K562 (cell line): Measurements from ENCODE around the gene PRPS1L1. TPM values are rescaled to one million over a fixed set of nuclear protein-coding genes. Genes with fewer than 3 reads are reported as not detected.

Experiments used
- ATAC-seq: fragments of 200-7000 bp; cut with Tn5 transposase; 3 replicates; pipeline ENCODE4 v1.9.1; 2020; ENCODE audit warnings: moderate library complexity
- BruUV-seq: library from RNA; stranded (reverse); fragments of 400-500 nt; replicated peaks from 2 replicates; lab custom pipeline; 2021; lab: Mats Ljungman, UMichigan
- CTCF ChIA-PET: fragments of 300-600 bp; formaldehyde crosslinking; extraction: SDS; loops from one replicate; lab custom pipeline; 2021; ENCODE audit warnings: low intra/inter-chr PET ratio; lab: Yijun Ruan, JAX
- POLR2A ChIA-PET: fragments of 300-600, 350-650 bp; sonication (Branson Sonifier 250); formaldehyde crosslinking; extraction: SDS; loops from one replicate; lab custom pipeline; 2021; ENCODE audit warnings: antibody characterized with exemption, inconsistent platforms; lab: Yijun Ruan, JAX
- DNase-seq, 4 experiments: peaks; one replicate each; pipeline versions ENCODE4 v3.0.0 to v3.0.0-alpha.2; 2011 to 2018; ENCODE audit warnings: low spot score in 3 of 4, mixed read lengths in 3 of 4; ENCODE audit errors: extremely low read depth in 1 of 4
- FAIRE-seq: peaks from 2 replicates; lab custom pipeline; 2011; peaks lifted over from hg19 to GRCh38; lab: Jason Lieb, UNC
- H2AFZ ChIP-seq: 2 replicates; pipeline ENCODE4 v1.6.0; 2011; ENCODE audit warnings: low read depth, low read length, control low read depth, inconsistent platforms
- H3K27ac ChIP-seq: fragments of 200-600 bp; 3 replicates; pipeline ENCODE4 v1.8.0; 2011; ENCODE audit warnings: low read depth, mild to moderate bottlenecking, control low read depth, inconsistent platforms, low read length, moderate library complexity, mixed read lengths; ENCODE audit errors: extremely low read depth
- H3K27me3 ChIP-seq, 2 experiments: fragments of 300-600 bp in 1 of 2; 2 replicates in 1 of 2; 3 replicates in 1 of 2; pipeline versions ENCODE4 v1.6.0 to v1.8.0; 2011; ENCODE audit warnings: inconsistent platforms in 2 of 2, low read length in 2 of 2, mild to moderate bottlenecking in 1 of 2, mixed read lengths in 1 of 2, moderate library complexity in 1 of 2; ENCODE audit not compliant: control insufficient read depth in 2 of 2, insufficient read depth in 2 of 2
- H3K36me3 ChIP-seq: fragments of 300-600 bp; 3 replicates; pipeline ENCODE4 v1.8.0; 2011; ENCODE audit warnings: mild to moderate bottlenecking, low read length, inconsistent platforms; ENCODE audit not compliant: control insufficient read depth, insufficient read depth
- H3K4me1 ChIP-seq, 2 experiments: fragments of 200-600 bp in 1 of 2; replicated peaks in 1 of 2; 2 replicates in 1 of 2; 3 replicates in 1 of 2; pipeline versions ENCODE4 v1.5.1 to v1.8.0; 2011; ENCODE audit warnings: inconsistent platforms in 2 of 2, low read length in 2 of 2, mild to moderate bottlenecking in 1 of 2, mixed read lengths in 1 of 2, moderate library complexity in 1 of 2; ENCODE audit not compliant: control insufficient read depth in 2 of 2, insufficient read depth in 2 of 2
- H3K4me2 ChIP-seq: 2 replicates; pipeline ENCODE4 v1.6.1; 2011; ENCODE audit warnings: low read length, control low read depth, inconsistent platforms, mixed read lengths; ENCODE audit not compliant: insufficient read depth
- H3K4me3 ChIP-seq: fragments of 200-600 bp; sonication (generic), shearing (Covaris generic); 2 replicates; pipeline ENCODE4 v1.5.1; 2016; ENCODE audit warnings: control low read depth, inconsistent platforms
- H3K79me2 ChIP-seq: fragments of 200-600 bp; 3 replicates; pipeline ENCODE4 v1.8.0; 2011; ENCODE audit warnings: low read length, inconsistent platforms; ENCODE audit not compliant: control insufficient read depth, insufficient read depth
- H3K9ac ChIP-seq, 2 experiments: 2 replicates each; pipeline versions ENCODE4 v1.6.0 to v1.6.1; 2011; ENCODE audit warnings: low read depth in 2 of 2, low read length in 2 of 2, control low read depth in 1 of 2, inconsistent platforms in 1 of 2, mild to moderate bottlenecking in 1 of 2, mixed read lengths in 1 of 2; ENCODE audit not compliant: insufficient read depth in 1 of 2
- H3K9me1 ChIP-seq: one replicate; pipeline ENCODE4 v1.6.0; 2011; ENCODE audit warnings: inconsistent platforms, mild to moderate bottlenecking, low read length, moderate library complexity; ENCODE audit not compliant: control insufficient read depth, insufficient read depth
- H3K9me3 ChIP-seq: replicated peaks from 2 replicates; pipeline ENCODE4 v1.5.1; 2011; ENCODE audit warnings: low read depth, low read length, inconsistent platforms; ENCODE audit not compliant: control insufficient read depth, insufficient read depth
- H4K20me1 ChIP-seq: replicated peaks from 2 replicates; pipeline ENCODE4 v1.6.1; 2011; ENCODE audit warnings: low read length, inconsistent platforms, mixed read lengths; ENCODE audit not compliant: control insufficient read depth, insufficient read depth
- E2F3 ChIP-seq: fragments of 250-450 bp; sonication (Bioruptor Pico); IDR thresholded peaks from 2 replicates; pipeline ENCODE4 v1.4.0; 2020; ENCODE audit warnings: mild to moderate bottlenecking
- MTA3 ChIP-seq: fragments of 450-650 bp; formaldehyde crosslinking; IDR thresholded peaks from 2 replicates; pipeline ENCODE4 v1.6.1; 2017; ENCODE audit warnings: mild to moderate bottlenecking, borderline replicate concordance
- NFE2L1 ChIP-seq: fragments of 450-650 bp; IDR thresholded peaks from 2 replicates; pipeline ENCODE4 v1.6.1; 2016; ENCODE audit warnings: missing genetic modification characterization, low read depth, mild to moderate bottlenecking, missing compliant biosample characterization, moderate library complexity, borderline replicate concordance
- PHB ChIP-seq: fragments of 250-450 bp; sonication (Bioruptor Pico); IDR thresholded peaks from 2 replicates; pipeline ENCODE4 v1.5.0; 2021
- POLR2H ChIP-seq: IDR thresholded peaks from 2 replicates; pipeline ENCODE4 v1.6.1; 2016; ENCODE audit warnings: missing genetic modification characterization, low read depth, mild to moderate bottlenecking, control low read depth, missing compliant biosample characterization, moderate library complexity
- SAP30 ChIP-seq: fragments of 200-600 bp; sonication (generic); IDR thresholded peaks from 2 replicates; pipeline ENCODE4 v1.6.1; 2012; ENCODE audit warnings: borderline replicate concordance, low read depth, mild to moderate bottlenecking, moderate library complexity, low read length, control low read depth, inconsistent platforms; ENCODE audit not compliant: insufficient read depth, poor library complexity, severe bottlenecking
- SRSF1 ChIP-seq: fragments of 200-400 bp; formaldehyde crosslinking; IDR thresholded peaks from 2 replicates; pipeline ENCODE4 v1.6.1; 2017; ENCODE audit warnings: mild to moderate bottlenecking, low read depth, low read length, moderate library complexity
- SRSF9 ChIP-seq: fragments of 200-400 bp; formaldehyde crosslinking; IDR thresholded peaks from 2 replicates; pipeline ENCODE4 v1.6.1; 2017; ENCODE audit warnings: low read depth, low read length, borderline replicate concordance
- ZNF274 ChIP-seq: IDR thresholded peaks from 2 replicates; pipeline ENCODE4 v1.6.1; 2011; ENCODE audit warnings: low read depth, mild to moderate bottlenecking, low read length, moderate library complexity, borderline replicate concordance
- ZNF408 ChIP-seq: fragments of 250-450 bp; sonication (Bioruptor Pico); IDR thresholded peaks from 2 replicates; pipeline ENCODE4 v1.4.0; 2020; ENCODE audit warnings: low read depth, mild to moderate bottlenecking, moderate library complexity
- WGBS: fragments of 100-300 bp; shearing (Covaris generic); methylation state at CpG from one replicate; pipeline ENCODE4 v1.1.6; 2016; ENCODE audit warnings: low coverage, mixed read lengths; ENCODE audit not compliant: insufficient coverage; ENCODE audit errors: missing lambda C conversion rate; 5-methylcytosine and 5-hydroxymethylcytosine counted together
- in situ Hi-C: fragments of 300-500 bp; cut with MboI; formaldehyde crosslinking; loops from 4 replicates; pipeline ENCODE4 v1.15.0; 2018; ENCODE audit warnings: inconsistent platforms, mixed read lengths
- intact Hi-C: fragments of 100-400 bp; cut with micrococcal nuclease; formaldehyde crosslinking; loops from 2 replicates; pipeline ENCODE4 v1.14.2; 2022
- polyA plus RNA-seq, 8 experiments: library from polyadenylated mRNA; depleted of rRNA in 4 of 8; stranded (reverse) in 5 of 8; unstranded in 3 of 8; fragments of >200 nt; fragmentation: Nextera tagmentation in 2 of 8; fragmentation: Illumina TruSeq in 1 of 8; extraction: Ambion mirVana in 2 of 8; extraction: Trizol in 1 of 8; gene quantifications; 2 replicates each; pipeline versions ENCODE4 v1.2.1 to v1.2.3, GENCODE V29; 2011 to 2014; ENCODE audit warnings: inconsistent platforms in 1 of 8, missing spikeins in 1 of 8
- total RNA-seq, 7 experiments: library from RNA; depleted of rRNA in 6 of 7; stranded (reverse); fragments of >200 nt in 6 of 7; fragmentation: Illumina TruSeq in 2 of 7; extraction: Trizol in 2 of 7; gene quantifications; 2 replicates each; pipeline versions ENCODE4 v1.2.1 to v1.2.3, GENCODE V29; 2011 to 2021; ENCODE audit warnings: low replicate concordance in 1 of 7
- TF ChIP-seq, protein P1 (sequence below): fragments of 450-650 bp; IDR thresholded peaks from 2 replicates; pipeline ENCODE4 v1.6.1; 2018; ENCODE audit not compliant: partially characterized antibody
- TF ChIP-seq, protein P2 (sequence below), 2 experiments: IDR thresholded peaks in 1 of 2; conservative IDR thresholded peaks in 1 of 2; 2 replicates each; pipeline ENCODE4 v1.6.1; 2016; ENCODE audit warnings: low read depth in 2 of 2, mild to moderate bottlenecking in 1 of 2, missing compliant biosample characterization in 1 of 2, missing genetic modification characterization in 1 of 2, moderate library complexity in 1 of 2
- TF ChIP-seq, protein P3 (sequence below): fragments of 450-650 bp; formaldehyde crosslinking; IDR thresholded peaks from 2 replicates; pipeline ENCODE4 v1.4.0; 2020; ENCODE audit warnings: mild to moderate bottlenecking, mixed read lengths

Gene PRPS1L1
- total and polyA plus RNA-seq, 9 of the 15 experiments (the other 6 are each of a cell fraction or from before 2014, with no cell fraction given) = 0.07 to 0.10 (median 0.08) TPM; not detected in 6

DNA sequence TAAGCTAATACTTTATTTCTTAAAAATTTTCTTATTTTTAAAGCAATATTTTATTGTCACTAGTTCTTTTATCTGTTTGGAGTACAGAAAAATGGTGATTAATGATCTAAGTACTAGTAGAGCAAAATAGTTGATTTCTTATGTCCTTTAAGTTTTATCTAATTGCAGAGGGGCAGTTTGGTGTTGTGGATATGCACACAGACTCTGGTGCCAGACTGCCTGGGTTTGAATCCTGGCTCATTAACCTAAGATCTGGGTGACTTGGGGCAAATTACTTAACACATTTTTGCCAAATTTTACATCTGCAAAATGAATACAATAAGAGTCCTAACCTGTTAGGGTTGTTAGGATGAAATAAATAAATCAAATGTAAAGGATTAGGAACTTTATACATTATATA is 10.7 kb upstream of the PRPS1L1 start (continued):
- TF ChIP-seq POLR2H (tag) = peak; percentile 57; the same call in 1 of the 2 replicates
- TF ChIP-seq ZNF274 = no peak
- TF ChIP-seq SRSF1 = no peak
- no peak for TF ChIP-seq SAP30
- TF ChIP-seq ZNF408 (CRISPR knock-in tag) = no peak
- TF ChIP-seq PHB (CRISPR knock-in tag) = no peak

DNA sequence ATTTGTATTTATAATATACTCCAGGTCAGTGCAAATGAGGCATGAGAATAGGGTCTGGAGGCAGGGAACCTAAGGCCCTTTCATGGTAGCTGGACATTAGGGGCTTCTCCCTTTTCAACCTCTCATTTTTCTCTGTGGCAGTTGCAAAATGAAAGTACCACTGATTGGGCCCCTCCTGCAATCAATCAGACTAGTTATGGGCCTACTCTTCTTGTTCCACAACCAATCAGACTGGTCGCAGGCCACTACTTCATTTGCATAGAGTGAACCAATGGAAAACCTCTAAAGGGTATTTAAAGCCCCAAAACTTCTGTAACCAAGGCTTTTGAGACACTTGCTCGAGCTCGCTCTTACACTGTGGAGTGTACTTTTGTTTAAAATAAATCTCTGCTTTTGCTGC is 10.0 kb upstream of the PRPS1L1 start:
- H3K4me2 ChIP-seq = no peak overlapping the region
- in situ Hi-C loops = no loop called here
- no peaks in the 10 kb centered on the region; a peak in 1 of 5 replicates for H3K4me1 ChIP-seq
- H2AFZ ChIP-seq = no peak overlapping the region
- no peaks in the 10 kb centered on the region; a peak in 1 of 5 replicates for H3K27me3 ChIP-seq
- no peaks in the 10 kb centered on the region for H3K9me3 ChIP-seq
- POLR2A ChIA-PET = no interaction called here
- H3K36me3 ChIP-seq = no peaks in the 10 kb centered on the region
- no peaks in the 10 kb centered on the region for H3K79me2 ChIP-seq
- BruUV-seq = no TSS peak
- H3K4me3 ChIP-seq = no peak overlapping the region
- CTCF ChIA-PET = no interaction called here
- no peaks in the 10 kb centered on the region for H4K20me1 ChIP-seq
- intact Hi-C loops = no loop called here
- no peaks in the 10 kb centered on the region for H3K9me1 ChIP-seq
- no peak overlapping the region for H3K9ac ChIP-seq
- WGBS = 39% methylated on average over 3 of the region's 3 CpGs
- FAIRE-seq (no peak), DNase-seq (peak in 1 of 4 experiments; percentile 8), ATAC-seq (peak; percentile 91)
- H3K27ac ChIP-seq = no peak overlapping the region
- TF ChIP-seq, protein P1, sequence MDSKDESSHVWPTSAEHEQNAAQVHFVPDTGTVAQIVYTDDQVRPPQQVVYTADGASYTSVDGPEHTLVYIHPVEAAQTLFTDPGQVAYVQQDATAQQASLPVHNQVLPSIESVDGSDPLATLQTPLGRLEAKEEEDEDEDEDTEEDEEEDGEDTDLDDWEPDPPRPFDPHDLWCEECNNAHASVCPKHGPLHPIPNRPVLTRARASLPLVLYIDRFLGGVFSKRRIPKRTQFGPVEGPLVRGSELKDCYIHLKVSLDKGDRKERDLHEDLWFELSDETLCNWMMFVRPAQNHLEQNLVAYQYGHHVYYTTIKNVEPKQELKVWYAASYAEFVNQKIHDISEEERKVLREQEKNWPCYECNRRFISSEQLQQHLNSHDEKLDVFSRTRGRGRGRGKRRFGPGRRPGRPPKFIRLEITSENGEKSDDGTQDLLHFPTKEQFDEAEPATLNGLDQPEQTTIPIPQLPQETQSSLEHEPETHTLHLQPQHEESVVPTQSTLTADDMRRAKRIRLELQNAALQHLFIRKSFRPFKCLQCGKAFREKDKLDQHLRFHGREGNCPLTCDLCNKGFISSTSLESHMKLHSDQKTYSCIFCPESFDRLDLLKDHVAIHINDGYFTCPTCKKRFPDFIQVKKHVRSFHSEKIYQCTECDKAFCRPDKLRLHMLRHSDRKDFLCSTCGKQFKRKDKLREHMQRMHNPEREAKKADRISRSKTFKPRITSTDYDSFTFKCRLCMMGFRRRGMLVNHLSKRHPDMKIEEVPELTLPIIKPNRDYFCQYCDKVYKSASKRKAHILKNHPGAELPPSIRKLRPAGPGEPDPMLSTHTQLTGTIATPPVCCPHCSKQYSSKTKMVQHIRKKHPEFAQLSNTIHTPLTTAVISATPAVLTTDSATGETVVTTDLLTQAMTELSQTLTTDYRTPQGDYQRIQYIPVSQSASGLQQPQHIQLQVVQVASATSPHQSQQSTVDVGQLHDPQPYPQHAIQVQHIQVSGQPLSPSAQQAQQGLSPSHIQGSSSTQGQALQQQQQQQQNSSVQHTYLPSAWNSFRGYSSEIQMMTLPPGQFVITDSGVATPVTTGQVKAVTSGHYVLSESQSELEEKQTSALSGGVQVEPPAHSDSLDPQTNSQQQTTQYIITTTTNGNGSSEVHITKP = peak; percentile 77
- no peak for TF ChIP-seq SRSF9
- TF ChIP-seq, protein P2, sequence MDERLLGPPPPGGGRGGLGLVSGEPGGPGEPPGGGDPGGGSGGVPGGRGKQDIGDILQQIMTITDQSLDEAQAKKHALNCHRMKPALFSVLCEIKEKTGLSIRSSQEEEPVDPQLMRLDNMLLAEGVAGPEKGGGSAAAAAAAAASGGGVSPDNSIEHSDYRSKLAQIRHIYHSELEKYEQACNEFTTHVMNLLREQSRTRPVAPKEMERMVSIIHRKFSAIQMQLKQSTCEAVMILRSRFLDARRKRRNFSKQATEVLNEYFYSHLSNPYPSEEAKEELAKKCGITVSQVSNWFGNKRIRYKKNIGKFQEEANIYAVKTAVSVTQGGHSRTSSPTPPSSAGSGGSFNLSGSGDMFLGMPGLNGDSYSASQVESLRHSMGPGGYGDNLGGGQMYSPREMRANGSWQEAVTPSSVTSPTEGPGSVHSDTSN (CRISPR knock-in tag; IDR thresholded peaks at IDR 0.05; ENCODE audit: low read depth) = no peak
- TF ChIP-seq, protein P2 (tag; conservative IDR thresholded peaks at IDR 0.05; ENCODE audit: low read depth) = peak; percentile 59; the same call in 1 of the 2 replicates
- no peak for TF ChIP-seq E2F3 (CRISPR knock-in tag)
- TF ChIP-seq, protein P3, sequence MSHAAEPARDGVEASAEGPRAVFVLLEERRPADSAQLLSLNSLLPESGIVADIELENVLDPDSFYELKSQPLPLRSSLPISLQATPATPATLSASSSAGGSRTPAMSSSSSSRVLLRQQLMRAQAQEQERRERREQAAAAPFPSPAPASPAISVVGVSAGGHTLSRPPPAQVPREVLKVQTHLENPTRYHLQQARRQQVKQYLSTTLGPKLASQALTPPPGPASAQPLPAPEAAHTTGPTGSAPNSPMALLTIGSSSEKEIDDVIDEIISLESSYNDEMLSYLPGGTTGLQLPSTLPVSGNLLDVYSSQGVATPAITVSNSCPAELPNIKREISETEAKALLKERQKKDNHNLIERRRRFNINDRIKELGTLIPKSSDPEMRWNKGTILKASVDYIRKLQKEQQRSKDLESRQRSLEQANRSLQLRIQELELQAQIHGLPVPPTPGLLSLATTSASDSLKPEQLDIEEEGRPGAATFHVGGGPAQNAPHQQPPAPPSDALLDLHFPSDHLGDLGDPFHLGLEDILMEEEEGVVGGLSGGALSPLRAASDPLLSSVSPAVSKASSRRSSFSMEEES (CRISPR knock-in tag) = no peak
- TF ChIP-seq MTA3 = no peak
- TF ChIP-seq NFE2L1 (tag) = no peak
